Measurements from ENCODE around the gene CNRIP1. TPM values are rescaled to one million over a fixed set of nuclear protein-coding genes. Genes with fewer than 3 reads are reported as not detected.

CNRIP1 gene
- total RNA-seq, 1 experiment from 2014 or later = not detected

DNA sequence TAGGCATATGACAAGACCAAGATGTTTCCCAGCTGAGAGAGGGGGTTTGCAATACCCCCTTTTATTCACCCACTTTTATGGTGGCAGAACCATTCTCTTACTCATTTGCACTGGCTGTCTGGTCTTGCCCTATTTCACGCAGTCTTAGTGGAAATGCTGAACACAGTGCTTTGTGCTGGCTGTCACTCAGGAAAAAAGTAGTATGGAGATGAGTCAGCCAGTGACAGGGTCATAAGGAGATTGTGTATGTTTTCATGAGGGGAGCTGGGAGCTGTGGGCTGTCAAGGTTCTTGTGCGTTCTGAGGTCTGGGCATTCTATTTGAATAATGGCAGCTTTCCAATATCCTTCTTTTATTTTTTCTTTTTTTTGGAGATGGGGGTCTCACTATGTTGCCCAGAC lies 10.9 kb upstream of the CNRIP1 start:
- no peak overlapping the region for H3K27ac Mint-ChIP-seq (ENCODE audit: unreplicated experiment)
- DNase-seq = no peak
- no peak for TF ChIP-seq CTCF (IDR thresholded peaks at IDR 0.05; ENCODE audit: insufficient read depth in 1 of 2, low read depth in 1 of 2, low read length in 1 of 2, severe bottlenecking in 1 of 2, unreplicated experiment in 1 of 2)
- Histone ChIP-seq H3K4me3 (ENCODE audit: low read depth, low read length) (no peak overlapping the region), H3K4me1 (peaks cover under 1% of the 10 kb centered on the region; the same call in 1 of the 2 replicates), H3K36me3 (ENCODE audit: control insufficient read depth, insufficient read depth, low read length) (no peaks in the 10 kb centered on the region), H3K27me3 (replicated peaks; ENCODE audit: control insufficient read depth, insufficient read depth, low read length) (no peaks in the 10 kb centered on the region), H3K9me3 (no peaks in the 10 kb centered on the region)
- peaks cover 4% of the 10 kb centered on the region for H3K27me3 Mint-ChIP-seq (ENCODE audit: insufficient read depth, unreplicated experiment)
- H3K36me3 Mint-ChIP-seq (ENCODE audit: insufficient read depth, unreplicated experiment) = no peaks in the 10 kb centered on the region
- POLR2A ChIA-PET = no interaction called here
- no peaks in the 10 kb centered on the region for H3K4me1 Mint-ChIP-seq (ENCODE audit: low read depth, unreplicated experiment)
- intact Hi-C loops (cut with micrococcal nuclease; ENCODE audit: unreplicated experiment) = no loop called here
- no peaks in the 10 kb centered on the region for H3K9me3 Mint-ChIP-seq (ENCODE audit: unreplicated experiment)
- no TSS peak for BruUV-seq (replicated peaks)
- CTCF ChIA-PET = no interaction called here
- H3K4me3 Mint-ChIP-seq (ENCODE audit: unreplicated experiment) = no peak overlapping the region

GRCh38 chr2:68328901-68329300 lies 9.2 kb upstream of the CNRIP1 start:
- no peak overlapping the region for H3K4me3 Mint-ChIP-seq (ENCODE audit: unreplicated experiment)
- DNase-seq = no peak
- H3K4me3 ChIP-seq (ENCODE audit: low read depth, low read length) = no peak overlapping the region
- no peaks in the 10 kb centered on the region for H3K9me3 Mint-ChIP-seq (ENCODE audit: unreplicated experiment)
- H3K4me1 Mint-ChIP-seq (ENCODE audit: low read depth, unreplicated experiment) = no peaks in the 10 kb centered on the region
- TF ChIP-seq CTCF (IDR thresholded peaks at IDR 0.05; ENCODE audit: insufficient read depth in 1 of 2, low read depth in 1 of 2, low read length in 1 of 2, severe bottlenecking in 1 of 2, unreplicated experiment in 1 of 2) = no peak
- no peaks in the 10 kb centered on the region for H3K36me3 ChIP-seq (ENCODE audit: control insufficient read depth, insufficient read depth, low read length)
- ChIA-PET CTCF (no interaction called here), POLR2A (no interaction called here)
- peaks cover 4% of the 10 kb centered on the region for H3K27me3 Mint-ChIP-seq (ENCODE audit: insufficient read depth, unreplicated experiment)
- H3K9me3 ChIP-seq = no peaks in the 10 kb centered on the region
- no peaks in the 10 kb centered on the region for H3K27me3 ChIP-seq (replicated peaks; ENCODE audit: control insufficient read depth, insufficient read depth, low read length)
- H3K36me3 Mint-ChIP-seq (ENCODE audit: insufficient read depth, unreplicated experiment) = no peaks in the 10 kb centered on the region
- no peak overlapping the region for H3K27ac Mint-ChIP-seq (ENCODE audit: unreplicated experiment)
- intact Hi-C loops (cut with micrococcal nuclease; ENCODE audit: unreplicated experiment) = no loop called here
- BruUV-seq (replicated peaks) = no TSS peak
- H3K4me1 ChIP-seq = no peaks in the 10 kb centered on the region

- no peak for TF ChIP-seq CTCF (IDR thresholded peaks at IDR 0.05; ENCODE audit: insufficient read depth in 1 of 2, low read depth in 1 of 2, low read length in 1 of 2, severe bottlenecking in 1 of 2, unreplicated experiment in 1 of 2)
- ChIA-PET CTCF (no interaction called here), POLR2A (no interaction called here)
- no peaks in the 10 kb centered on the region for H3K36me3 Mint-ChIP-seq (ENCODE audit: insufficient read depth, unreplicated experiment)
- Histone ChIP-seq H3K9me3 (no peaks in the 10 kb centered on the region), H3K4me3 (ENCODE audit: low read depth, low read length) (no peak overlapping the region), H3K4me1 (no peaks in the 10 kb centered on the region), H3K36me3 (ENCODE audit: control insufficient read depth, insufficient read depth, low read length) (no peaks in the 10 kb centered on the region), H3K27me3 (replicated peaks; ENCODE audit: control insufficient read depth, insufficient read depth, low read length) (no peaks in the 10 kb centered on the region)
- peaks cover 4% of the 10 kb centered on the region for H3K27me3 Mint-ChIP-seq (ENCODE audit: insufficient read depth, unreplicated experiment)
- no peaks in the 10 kb centered on the region for H3K9me3 Mint-ChIP-seq (ENCODE audit: unreplicated experiment)
- no peaks in the 10 kb centered on the region for H3K4me1 Mint-ChIP-seq (ENCODE audit: low read depth, unreplicated experiment)
- no peak for DNase-seq
- intact Hi-C loops (cut with micrococcal nuclease; ENCODE audit: unreplicated experiment) = no loop called here
- no peak overlapping the region for H3K4me3 Mint-ChIP-seq (ENCODE audit: unreplicated experiment)
- H3K27ac Mint-ChIP-seq (ENCODE audit: unreplicated experiment) = no peak overlapping the region
- BruUV-seq (replicated peaks) = no TSS peak
Observed at GRCh38 chr2:68325056-68325455, 5.3 kb upstream of the CNRIP1 start.

Measured in Caco-2 (cell line).